Activated gamma-delta T cell treated with Interleukin-2 at 50 U/mL for 16 hours (primary cell): ENCODE data around the gene HOXC5.

Experiments
- DNase-seq: peaks from one replicate; pipeline ENCODE4 v3.0.0-alpha.2; 2020

Gene HOXC5

DNA sequence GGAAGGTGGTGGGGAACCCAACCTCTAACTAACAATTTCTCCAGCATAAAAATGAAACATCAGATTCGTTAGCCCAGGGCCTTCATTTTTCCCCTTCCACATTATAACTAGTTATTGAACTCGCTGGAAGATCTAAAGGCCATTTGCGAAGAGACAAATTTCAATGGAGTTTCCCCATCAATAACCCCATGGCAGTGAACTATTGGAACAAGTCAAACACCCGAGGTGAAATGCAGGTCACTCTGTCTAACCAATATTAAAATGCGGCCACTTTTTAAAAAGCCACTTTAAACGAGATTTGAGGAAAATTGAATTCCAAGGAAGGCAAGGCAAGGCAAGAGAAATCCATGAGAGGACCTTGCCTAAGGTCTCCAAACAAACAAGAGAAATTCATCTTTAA lies 16.3 kb downstream of the HOXC5 start:
- no peak for DNase-seq

DNA sequence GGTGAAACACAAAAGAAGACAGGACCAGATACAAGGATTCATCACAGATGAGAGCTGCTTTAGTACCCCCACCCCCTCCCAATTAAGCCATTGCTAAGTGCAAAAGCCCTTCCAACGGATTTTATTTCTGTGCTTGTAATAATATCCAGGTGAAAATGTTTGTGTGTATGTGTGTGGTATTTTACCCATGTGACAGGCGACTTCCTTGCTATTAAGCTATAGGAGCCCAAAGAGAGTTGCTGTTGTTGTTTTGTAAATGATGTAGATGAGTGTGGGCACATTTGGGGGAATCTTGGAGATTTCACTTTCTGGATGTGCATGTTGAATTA lies 17.6 kb downstream of the HOXC5 start:
- no peak for DNase-seq

DNA sequence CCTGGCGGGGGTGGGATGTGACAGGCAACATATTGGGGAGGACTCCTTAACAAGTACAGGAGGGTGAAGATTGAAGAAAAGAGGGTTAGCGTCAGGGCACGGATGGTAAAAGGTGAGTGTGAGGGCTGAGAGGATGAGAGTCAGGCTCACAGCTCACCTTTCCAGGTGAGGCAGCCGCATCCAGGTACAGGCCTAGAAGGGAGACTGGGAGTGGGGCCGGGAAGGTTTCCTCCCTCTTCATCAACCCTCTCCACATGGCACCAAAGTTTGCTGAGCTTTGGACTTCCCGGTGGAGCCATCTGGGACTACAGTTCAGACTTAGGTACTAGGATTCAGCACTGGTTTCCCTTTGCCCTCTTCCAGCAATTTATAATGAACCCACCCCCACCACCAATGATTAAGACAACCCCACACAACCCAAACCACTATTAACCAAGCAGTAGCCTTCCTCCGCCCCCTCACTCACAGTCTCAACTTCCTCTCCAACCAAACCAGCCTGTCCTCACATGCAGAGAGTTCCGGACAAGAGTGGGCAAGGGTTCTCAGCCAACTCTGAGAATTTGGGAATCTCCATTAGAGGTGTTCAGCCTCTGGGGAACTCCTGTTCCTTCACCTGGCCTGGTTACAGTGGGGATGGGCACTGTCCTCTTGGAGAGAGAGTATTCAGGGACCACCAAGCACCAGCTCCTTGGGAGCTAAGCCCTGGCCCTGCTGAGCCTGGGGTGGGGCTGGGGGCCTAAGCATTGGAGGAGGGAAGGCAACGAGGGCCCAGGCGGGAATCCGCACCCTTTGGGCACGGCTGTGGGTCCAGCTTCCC lies 18.4 kb downstream of the HOXC5 start:
- no peak for DNase-seq

DNA sequence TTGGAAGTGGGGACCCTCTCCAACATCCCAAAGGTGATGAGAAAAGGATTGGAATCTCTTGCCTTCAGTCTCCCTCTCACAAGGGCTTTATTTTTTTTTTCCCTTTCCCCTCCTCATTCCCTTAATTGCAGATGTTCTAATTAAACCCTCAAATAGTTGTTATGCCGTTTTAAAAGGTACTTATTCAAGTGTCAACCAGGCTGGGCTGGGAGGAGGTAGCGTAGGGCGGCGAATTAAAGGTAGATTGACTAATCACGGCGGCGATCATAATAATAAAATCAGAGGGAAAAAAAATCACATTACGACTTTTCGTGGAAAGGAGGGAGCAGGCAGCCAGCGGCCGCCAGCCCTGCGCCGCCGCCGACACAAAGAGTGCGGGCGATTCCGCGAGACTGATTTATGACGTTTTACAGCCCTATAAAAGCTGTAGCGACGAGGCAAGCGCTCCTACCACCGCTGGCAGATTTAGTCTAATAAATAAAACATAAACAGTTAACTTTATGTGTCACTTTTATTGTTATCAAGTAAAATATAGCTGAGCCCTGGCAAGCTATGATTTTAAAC lies 19.1 kb downstream of the HOXC5 start:
- DNase-seq, result no peak

DNA sequence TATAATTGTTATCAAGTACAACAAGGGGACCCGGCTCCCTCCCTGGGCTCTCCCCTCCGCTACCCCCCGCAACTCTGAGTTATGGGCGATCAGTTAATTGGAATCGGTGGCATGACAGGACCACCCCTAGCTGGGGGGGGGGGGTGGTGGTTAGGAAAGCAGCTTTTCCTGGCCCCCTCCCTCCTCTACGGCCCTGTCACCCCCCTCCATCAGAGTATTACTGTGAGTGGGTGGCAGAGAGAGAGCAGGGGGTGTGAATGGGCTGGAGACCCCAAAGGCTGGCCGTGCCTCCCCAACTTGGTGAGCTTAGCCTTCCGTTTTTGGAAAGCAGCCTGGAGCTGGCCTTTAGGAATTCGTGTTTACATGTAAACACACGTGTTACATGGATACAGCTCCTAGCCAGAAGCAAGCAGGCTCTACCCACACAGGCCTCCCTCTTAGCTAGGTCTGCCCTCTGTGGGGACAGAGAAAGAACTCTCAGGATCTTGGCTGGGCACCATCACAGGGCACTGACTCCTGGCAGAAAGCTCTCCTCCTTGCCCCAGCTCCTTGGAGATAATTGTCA lies 19.7 kb downstream of the HOXC5 start:
- DNase-seq, result no peak

DNA sequence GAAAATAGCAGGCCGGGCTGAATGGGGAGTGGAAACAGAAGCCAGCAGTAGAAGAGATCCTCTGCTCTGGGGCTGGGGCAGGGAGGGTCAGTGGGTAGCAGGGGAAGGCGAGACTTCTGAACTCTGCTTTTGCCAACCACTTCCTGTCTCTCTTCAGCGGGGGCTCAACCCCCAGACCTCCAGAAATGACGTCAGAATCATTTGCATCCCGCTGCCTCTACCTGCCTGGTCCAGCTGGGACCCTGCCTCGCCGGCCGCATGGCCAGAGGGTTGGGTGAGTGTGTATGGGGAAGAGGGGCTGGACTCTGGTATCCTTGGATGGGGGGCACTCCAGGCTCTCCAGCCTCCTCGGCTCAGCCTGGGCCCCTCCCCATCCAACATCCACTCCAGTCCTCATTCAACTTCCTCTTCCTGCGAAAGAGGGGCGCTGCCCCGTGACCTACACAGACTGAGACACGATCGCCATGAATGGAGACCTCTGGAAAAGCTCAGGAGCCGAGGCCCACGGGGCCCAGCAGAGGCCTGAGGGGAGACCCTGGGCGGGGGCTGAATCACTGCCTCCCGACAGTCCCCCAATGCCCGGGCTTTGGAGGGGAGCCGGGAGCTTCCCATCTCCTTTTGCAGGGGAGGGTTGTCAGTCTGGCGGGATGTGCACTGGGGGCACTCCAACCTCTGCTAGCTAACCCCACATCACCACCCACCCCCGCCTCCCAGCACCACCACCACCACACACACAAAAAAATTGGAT lies 20.3 kb downstream of the HOXC5 start:
- no peak for DNase-seq

DNA sequence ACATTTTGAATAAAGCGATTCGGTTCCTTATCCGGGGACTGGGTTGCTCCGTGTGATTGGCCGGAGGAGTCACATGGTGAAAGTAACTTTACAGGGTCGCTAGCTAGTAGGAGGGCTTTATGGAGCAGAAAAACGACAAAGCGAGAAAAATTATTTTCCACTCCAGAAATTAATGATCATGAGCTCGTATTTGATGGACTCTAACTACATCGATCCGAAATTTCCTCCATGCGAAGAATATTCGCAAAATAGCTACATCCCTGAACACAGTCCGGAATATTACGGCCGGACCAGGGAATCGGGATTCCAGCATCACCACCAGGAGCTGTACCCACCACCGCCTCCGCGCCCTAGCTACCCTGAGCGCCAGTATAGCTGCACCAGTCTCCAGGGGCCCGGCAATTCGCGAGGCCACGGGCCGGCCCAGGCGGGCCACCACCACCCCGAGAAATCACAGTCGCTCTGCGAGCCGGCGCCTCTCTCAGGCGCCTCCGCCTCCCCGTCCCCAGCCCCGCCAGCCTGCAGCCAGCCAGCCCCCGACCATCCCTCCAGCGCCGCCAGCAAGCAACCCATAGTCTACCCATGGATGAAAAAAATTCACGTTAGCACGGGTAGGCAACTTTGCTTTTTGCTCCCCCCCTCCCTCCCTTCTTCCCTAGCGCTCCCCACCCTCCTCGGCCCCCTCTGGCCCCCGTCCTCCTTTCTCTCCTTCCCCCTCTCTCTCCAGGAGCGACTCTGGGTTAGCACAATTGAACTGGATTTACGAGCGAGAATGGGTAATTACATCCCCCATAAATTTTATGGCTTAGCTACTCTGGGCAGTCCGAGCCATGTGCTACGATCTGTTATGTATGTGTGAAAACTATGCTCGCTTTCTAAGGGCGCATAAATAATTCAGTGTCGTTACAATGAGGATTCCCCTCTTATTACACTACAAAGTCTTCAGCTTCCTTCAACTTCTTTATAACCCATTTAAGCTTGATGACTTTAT lies 21.2 kb downstream of the HOXC5 start, which contains the start of gene HOXC4:
Gene HOXC4, plus strand, starts transcription at position 85 of the 991 bp plus-strand sequence. Its CDS starts 88 bp downstream, at position 173.
- DNase-seq, result no peak

DNA sequence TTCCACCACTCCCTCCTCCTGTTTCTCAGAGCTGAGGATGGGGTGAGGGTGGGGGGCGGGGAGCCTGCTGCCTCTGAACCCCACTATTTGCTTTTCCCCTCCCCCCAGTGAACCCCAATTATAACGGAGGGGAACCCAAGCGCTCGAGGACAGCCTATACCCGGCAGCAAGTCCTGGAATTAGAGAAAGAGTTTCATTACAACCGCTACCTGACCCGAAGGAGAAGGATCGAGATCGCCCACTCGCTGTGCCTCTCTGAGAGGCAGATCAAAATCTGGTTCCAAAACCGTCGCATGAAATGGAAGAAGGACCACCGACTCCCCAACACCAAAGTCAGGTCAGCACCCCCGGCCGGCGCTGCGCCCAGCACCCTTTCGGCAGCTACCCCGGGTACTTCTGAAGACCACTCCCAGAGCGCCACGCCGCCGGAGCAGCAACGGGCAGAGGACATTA lies 21.9 kb downstream of the HOXC5 start:
- no peak for DNase-seq

DNA sequence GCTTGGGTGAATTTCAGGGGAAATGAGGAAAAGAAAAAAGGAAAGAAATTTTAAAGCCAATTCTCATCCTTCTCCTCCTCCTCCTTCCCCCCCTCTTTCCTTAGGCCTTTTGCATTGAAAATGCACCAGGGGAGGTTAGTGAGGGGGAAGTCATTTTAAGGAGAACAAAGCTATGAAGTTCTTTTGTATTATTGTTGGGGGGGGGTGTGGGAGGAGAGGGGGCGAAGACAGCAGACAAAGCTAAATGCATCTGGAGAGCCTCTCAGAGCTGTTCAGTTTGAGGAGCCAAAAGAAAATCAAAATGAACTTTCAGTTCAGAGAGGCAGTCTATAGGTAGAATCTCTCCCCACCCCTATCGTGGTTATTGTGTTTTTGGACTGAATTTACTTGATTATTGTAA lies 22.7 kb downstream of the HOXC5 start:
- DNase-seq, result no peak

DNA sequence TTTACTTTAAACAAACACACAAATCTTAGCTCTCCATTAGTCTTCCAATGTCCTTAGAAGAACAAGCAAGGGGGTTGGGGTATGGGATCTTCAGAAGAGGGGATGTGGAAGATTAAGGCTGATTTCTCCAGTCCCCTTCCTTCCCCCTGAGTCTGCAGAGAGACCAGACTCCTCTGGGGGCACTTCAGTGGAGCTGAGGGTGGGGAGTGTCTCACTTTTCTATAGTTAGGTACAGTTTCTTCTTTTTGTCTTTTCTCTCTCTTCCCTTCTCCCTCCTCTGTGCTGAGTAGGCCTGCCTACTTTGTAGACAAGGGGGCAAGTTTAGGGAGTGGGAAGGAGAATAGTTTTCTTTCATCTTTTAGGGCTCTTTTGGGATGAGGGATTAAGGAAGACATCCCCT lies 23.3 kb downstream of the HOXC5 start:
- no peak for DNase-seq

DNA sequence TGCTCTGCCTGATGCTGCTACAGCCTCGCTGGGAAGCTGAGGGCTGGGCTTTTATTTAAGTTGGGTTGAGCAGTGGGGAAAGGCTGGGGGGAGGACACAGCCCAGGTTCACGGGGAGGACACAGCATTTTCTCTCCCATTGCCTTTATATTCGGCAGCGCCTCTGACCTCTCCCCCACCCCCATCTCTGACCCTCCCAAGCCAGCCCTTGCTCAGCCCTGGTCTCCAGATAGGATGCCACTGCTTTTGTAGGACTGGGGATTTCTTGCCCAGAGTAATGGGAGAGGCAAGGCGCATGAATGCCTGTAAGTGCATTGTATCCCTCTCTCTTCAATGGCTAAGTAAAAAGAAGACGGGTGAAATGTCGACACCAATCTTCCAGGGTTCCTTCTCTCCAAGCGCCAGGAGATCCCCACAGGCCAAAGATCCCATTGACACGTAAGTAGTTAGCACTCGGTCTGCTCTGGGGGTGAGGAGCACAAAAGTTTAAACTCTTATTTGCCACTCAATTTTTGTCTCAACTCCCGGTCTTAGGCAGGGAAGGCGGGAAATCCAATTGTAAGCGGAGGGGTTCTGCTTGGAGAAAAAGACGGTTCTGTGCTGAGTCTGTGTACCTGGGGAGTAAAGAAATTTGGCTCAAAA lies 25.4 kb downstream of the HOXC5 start:
- DNase-seq, result no peak

DNA sequence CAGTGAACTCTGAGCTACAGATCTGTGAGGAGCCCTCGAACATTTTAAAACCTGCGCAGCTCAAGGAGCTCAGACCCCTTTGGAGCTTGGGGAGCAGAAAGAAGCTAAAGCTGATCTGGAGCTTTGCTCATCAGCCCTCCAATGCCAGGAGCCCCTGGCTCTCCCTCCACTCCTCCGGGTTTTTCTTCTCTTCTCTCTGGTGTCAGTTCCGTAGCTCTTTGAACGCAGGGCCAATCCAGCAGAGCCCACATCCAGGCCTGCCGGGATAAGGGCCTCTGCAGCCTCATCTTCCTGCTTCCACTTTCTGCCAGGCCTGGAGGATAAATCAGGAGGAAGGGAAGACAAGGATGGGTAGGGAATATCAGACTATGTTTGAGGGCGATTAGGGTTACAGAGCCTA lies 26.8 kb downstream of the HOXC5 start:
- no peak for DNase-seq

DNA sequence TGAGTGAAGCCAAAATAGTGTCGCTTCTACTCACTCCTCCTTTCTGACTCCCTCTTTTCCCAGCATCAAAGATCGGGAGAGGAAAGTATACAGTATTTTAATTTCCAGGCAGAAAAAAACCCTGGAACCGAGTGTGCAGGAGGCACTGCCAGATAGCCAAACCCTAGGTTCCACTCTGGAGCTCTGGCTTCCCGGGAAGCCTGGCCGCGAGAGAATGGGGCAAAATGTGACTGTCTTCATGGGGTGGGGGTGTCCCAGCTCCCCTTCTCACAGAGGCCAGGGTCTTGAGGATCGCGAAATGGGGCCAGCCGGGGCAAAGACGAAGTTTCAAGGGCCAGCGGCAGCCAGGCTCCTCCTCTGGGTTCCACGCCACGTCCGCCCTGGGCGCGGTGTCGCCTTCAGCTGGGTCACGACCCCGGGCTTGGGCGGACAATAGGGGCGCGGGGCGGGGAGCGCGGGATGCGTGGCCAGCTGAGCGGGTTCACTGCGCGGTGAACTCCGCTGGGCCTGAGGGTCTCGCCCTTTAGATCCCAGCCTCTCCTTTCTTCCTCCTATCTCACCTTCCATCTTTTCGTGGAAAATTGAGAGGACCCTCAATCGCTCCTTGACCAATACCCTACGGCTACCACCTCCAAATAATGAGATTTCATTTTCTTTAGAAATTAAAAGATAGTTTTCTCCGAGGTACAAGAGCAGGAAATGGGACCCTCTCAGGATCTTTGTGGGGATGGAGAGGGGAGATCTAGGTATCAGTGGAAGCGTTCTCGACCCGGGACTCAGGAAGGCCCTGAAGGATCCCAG lies 27.5 kb downstream of the HOXC5 start:
- no peak for DNase-seq

DNA sequence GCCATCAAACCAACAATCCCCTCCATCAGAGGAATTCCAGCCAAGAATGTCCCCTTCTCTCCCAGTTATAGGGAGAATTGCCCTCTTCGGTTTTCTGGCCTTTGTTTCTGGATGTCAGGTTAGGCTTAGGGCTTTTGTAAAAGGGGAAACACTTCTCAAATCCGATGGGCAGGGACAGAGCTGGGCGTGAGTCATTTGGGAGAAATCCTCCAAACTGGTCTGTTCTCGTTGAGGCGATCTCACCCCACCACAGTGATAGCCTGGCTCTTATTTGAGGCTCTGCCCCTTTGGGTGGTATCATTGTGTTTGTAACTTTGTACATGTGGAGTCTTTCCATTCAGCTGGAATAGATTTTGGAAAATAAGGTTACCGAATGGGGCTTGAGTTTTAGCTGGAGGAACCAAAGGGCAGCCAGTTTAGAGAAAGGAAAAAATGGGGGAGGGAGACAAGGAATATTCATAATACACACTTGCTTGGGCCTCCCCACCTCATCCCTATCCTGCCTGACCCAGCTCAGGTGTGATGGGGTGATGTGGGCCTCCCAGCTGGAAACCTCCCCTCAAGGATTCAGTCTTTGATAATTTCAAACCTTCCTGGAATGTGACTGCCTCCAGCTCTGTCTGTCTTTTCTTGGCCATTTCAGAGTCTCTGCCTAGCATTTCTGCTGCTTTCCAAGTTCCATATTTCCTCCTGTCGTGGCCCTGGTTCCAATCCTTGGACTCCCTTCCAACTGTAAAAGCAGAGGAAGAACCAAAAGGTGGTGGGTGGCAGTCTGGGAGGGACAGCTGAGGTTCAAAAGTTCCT lies 28.3 kb downstream of the HOXC5 start:
- DNase-seq, result no peak

DNA sequence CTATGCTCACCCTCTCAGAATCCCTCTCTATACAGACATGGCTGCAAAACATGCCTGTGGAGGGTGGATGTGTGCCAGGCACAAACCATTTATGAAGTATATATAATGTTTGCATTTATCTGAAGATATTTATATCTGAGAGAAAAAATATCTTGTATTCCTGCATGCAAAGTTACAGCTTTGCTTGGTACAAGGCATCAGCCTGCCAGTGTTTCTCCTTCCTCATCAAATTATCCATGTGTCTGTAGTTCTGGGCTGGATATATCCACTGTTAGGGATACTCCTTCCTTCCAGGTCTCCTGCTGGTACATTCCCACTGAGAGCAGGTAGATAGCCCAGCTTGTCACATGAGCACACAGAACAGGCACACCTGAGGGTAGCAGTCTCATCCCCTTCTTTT lies 32.8 kb downstream of the HOXC5 start:
- no peak for DNase-seq

DNA sequence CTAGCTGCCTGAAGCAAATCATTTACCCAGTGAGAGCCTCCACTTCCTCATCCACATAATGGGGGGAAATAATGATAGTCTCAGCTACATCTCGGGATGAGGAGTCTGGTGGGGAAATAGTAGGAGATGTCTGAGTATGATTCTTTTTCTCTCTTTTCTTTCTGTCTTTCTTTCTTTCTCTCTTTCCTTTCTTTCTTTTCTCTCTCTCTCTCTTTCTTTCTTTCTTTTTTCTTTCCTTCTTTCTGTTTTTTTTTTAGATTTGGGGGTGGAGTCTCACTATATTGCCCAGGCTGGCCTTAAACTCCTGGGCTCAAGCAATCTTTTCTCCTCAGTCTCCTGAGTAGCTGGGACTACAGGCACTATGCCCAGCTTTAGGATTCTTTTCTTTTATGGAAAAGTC lies 33.6 kb downstream of the HOXC5 start:
- DNase-seq, result no peak

DNA sequence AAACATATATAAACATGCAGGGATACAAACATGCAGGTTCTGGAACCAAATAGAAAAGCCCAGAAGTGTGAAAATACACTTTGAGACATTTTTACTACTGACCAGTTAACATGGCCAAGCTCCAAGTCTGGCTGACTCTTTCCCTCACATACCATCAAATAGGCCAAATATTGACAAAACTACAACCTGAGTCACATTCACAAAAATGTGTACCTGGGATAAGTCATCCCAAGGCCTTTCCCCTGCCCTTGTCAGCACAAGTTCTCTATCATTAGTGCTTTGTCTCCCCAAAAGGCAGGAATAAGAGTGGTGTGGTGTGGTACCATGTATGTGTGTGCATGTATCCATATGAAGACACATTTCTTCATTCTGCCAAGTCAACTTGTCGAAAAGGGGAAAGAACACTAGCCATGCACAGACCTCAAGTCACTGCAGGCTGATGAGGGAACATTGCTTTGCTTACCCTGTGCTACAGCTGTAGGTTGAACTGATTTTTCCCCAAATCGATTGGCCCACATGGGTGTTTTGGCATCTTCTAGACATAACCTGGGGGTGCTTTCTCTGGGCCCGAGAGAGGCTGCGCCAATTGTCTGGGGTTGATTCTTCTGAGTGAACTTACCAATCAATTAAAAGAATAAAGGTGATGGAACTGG lies 35.7 kb downstream of the HOXC5 start:
- DNase-seq, result no peak

DNA sequence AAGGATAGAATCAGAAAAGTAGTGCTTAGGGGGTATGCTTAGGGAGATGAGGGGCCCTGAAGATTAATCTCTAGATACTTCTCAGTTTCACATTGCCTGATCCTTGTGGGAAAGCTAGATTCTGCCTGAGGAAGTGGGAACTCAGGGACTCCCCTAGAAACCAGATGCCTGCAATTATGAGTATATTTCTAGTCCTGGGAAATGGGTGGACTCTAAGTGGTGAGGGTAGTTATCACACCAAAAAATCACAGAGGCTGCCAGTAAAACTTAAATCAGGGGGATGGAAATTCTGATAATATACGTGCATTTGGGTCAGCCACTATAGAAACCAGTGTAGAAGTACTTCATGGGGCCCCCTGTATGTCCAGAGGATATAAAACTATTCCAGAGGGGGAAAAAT lies 39.1 kb downstream of the HOXC5 start:
- DNase-seq, result no peak

DNA sequence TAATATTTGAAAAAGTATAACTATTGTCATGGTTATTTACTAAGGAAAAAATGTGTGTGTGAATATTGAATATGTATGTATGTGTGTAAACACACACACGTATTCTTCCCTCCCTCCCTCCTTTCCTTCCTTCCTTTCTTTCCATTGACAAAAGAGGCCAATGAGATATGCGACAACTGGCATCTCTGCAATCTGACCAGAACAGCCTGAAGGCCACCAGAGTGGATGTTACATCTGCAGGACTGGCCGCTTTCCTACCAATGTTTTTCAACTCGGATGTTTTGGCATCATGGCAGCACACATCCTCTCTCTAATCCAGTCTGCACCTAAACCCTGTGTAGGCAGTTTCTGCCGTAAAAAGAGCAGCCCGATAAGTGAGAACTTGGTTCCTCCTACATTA lies 41.5 kb downstream of the HOXC5 start:
- no peak for DNase-seq

DNA sequence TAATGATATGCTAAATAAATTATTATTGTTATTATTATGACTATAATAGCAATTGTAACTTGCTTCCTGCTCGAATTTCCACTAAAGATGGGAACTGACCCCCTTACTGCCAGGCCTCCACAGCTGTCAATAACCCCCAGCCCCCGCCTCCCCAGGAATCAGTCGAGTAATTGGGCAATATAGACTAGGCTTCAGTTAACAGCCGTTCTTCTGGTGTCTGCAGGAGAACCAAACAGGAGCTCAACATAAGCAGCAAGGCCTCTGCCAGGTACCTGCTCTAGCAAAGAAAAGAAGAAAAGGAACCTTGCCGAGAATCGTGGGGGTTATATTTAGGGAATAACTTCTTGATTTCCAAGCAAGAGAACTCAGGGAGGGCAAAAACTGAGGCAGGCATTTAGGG lies 42.6 kb downstream of the HOXC5 start:
- no peak for DNase-seq
